GM18951 (cell line): ENCODE data around the gene TBC1D25.
A peak's percentile ranks its signal among the peaks of the same experiment; 100 is the strongest.
"Not testable (repeated sequence)": the region's sequence is repeated elsewhere in the genome, so short reads cannot be mapped to it uniquely, and the experiment has no call there.

Experiments
- POLR2A ChIP-seq: IDR thresholded peaks from 4 replicates; pipeline ENCODE4 v1.6.1; 2011; ENCODE audit warnings: mild to moderate bottlenecking; ENCODE audit not compliant: insufficient read length, insufficient read depth; ENCODE audit errors: extremely low read depth
- in situ Hi-C: fragments of 300-500 bp; cut with MboI; formaldehyde crosslinking; loops from one replicate; pipeline ENCODE4 v1.12.0; 2022; ENCODE audit warnings: low sequenced_read_pairs, mixed read lengths, inconsistent platforms; ENCODE audit not compliant: unreplicated experiment

TBC1D25 gene

GRCh38 chrX:48548871-48549270 is 9.4 kb downstream of the TBC1D25 start:
- TF ChIP-seq POLR2A = no peak
- in situ Hi-C loops = no loop called here

DNA sequence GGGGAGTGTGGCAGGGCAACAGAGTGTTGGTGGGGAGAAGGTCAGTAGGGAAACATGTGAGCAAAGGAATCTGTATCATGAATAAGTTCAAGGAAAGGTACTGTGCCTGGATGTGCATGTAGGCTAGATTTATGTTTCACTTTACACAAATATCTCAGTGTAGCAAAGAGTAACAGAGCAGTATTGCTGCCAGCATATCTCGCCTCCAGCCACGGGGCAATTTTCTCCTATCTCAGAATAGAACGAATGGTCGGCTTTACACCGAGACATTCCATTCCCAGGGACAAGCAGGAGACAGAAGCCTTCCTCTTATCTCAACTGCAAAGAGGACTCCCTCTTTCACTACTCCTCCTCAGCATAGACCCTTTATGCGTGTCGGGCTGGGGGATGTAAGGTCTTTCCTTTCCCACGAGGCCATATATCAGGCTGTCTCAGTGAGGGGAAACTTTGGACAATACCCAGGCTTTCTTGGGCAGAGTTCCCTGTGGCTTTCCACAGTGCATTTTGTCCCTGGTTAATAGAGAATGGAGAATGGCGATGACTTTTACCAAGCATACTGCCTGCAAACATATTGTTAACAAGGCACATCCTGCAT is 16.3 kb downstream of the TBC1D25 start:
- in situ Hi-C loops = not testable (repeated sequence)

DNA sequence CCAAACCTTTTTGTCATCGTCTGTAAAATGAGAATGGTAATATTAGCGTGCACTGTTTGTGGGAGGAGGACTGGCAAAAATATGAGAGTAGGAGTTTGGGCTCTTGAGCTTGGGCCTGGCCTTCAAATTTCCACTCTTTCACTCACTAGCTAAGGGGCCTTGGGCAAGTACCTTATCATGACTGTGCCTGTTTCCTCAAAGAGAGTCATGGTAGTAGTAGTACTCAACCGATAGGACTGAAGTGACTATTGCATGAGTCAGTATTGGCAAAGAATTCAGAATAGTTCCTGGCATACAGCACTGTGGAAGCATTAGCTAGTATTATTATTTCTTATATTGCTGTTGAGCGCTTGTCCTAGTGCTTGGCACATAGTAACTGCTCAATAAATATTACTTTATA is 18.8 kb downstream of the TBC1D25 start:
- in situ Hi-C loops = no loop called here
- no peak for TF ChIP-seq POLR2A

DNA sequence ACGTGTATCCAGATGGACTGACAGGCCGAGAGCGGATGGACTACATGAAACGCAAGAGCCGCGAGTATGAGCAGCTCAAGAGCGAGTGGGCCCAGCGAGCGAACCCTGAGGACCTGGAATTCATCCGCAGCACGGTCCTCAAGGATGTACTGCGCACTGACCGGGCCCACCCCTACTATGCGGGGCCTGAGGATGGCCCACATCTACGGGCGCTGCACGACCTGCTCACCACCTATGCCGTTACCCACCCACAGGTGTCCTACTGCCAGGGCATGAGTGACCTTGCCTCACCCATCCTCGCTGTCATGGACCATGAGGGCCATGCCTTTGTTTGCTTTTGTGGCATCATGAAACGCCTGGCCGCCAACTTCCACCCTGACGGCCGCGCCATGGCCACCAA is 20.1 kb downstream of the TBC1D25 start:
- in situ Hi-C loops = no loop called here
- no peak for TF ChIP-seq POLR2A

DNA sequence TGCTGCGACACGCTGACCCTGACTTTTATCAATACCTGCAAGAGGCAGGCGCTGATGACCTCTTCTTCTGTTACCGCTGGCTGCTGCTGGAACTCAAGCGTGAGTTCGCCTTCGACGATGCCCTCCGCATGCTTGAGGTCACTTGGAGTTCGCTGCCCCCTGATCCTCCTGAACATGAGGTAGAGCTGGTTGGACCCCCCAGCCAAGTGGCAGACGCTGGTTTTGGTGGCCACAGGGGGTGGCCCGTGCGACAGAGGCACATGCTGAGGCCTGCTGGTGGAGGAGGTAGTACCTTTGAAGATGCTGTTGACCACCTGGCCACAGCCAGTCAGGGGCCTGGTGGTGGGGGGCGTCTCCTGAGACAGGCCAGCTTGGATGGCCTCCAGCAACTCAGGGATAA is 20.5 kb downstream of the TBC1D25 start:
- in situ Hi-C loops = no loop called here
- no peak for TF ChIP-seq POLR2A

DNA sequence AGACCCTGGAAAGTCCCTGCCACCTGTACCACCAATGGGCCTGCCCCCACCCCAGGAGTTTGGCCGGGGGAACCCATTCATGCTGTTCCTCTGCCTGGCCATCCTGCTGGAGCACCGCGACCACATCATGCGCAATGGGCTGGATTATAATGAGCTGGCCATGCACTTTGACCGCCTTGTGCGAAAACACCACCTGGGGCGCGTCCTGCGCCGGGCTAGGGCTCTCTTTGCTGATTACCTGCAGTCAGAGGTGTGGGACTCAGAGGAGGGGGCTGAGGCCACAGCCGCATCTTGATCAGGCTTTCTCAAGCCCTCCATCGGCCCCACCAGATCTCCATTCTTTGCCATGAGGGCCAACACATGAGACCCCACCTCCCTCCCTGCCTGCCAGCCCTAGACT is 21.2 kb downstream of the TBC1D25 start:
- TF ChIP-seq POLR2A = no peak
- in situ Hi-C loops = no loop called here

DNA sequence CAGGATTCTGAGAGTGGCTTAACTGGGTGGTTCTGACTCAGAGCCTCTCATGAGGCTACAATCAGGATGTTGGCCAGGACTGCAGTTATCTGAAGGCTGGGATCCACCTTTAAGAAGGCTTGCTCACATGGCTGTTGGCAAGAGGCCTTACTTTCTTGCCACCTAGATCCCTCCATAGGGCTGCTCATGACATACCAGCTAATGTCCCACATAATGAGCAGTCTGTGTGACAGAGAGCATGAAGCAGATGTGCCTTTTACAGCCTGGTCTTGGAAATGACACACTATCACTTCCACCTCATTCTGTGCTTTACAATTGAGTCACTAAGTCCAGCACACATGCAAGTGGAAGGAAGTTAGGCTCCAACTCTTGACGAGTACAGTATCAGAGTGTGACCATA is 30.4 kb downstream of the TBC1D25 start:
- no peak for TF ChIP-seq POLR2A
- in situ Hi-C loops = no loop called here

GRCh38 chrX:48573690-48574269 is 34.3 kb downstream of the TBC1D25 start:
- in situ Hi-C loops = no loop called here
- TF ChIP-seq POLR2A = no peak

GRCh38 chrX:48574270-48575266 is 35.1 kb downstream of the TBC1D25 start, which contains the start of gene RBM3:
Gene RBM3, plus strand, starts transcription at chrX:48574484. Its CDS starts 697 bp downstream, at chrX:48575181.
- peak; percentile 78 for TF ChIP-seq POLR2A
- in situ Hi-C loops = no loop called here

- peak; percentile 7 for TF ChIP-seq POLR2A
- in situ Hi-C loops = no loop called here
Observed at GRCh38 chrX:48575642-48576041, 36.1 kb downstream of the TBC1D25 start.

DNA sequence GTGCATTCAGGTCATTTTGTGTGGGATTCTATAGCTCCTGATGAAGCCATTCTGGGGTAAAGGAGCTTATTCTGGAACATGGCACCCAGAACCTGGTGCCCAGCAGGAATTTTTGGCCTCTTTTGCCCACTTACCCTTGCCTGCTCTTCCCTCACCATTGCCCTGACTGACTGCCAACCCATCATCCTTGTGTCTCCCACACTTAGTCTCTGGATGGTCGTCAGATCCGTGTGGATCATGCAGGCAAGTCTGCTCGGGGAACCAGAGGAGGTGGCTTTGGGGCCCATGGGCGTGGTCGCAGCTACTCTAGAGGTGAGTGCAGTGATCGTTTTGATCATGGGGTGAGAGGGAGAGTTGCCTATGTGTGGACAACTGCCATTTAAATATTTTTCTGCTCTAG is 36.6 kb downstream of the TBC1D25 start:
- no peak for TF ChIP-seq POLR2A
- in situ Hi-C loops = no loop called here

DNA sequence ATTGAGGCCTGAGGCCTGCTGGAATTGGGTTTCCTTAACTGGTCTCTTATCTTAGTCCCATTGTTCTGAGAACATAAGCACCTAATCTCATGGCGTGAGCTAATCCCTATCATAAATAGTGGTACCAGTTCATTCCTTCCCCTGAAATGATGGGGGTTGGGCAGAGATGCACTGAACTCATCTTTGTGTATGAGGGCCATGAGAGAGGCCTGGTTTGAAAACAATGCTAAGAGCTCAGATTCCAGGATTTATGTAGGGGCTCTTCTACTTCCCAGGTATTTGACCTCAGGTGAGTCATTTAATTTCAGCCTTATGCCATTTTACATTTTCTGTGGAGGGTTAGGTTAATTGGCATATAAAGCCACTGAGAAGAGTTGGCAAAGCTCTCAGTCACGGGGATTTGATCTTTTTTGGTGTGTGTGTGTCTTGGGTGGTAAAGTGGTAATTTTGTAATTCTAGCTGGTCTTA is 39.2 kb downstream of the TBC1D25 start:
- no peak for TF ChIP-seq POLR2A
- in situ Hi-C loops = no loop called here

DNA sequence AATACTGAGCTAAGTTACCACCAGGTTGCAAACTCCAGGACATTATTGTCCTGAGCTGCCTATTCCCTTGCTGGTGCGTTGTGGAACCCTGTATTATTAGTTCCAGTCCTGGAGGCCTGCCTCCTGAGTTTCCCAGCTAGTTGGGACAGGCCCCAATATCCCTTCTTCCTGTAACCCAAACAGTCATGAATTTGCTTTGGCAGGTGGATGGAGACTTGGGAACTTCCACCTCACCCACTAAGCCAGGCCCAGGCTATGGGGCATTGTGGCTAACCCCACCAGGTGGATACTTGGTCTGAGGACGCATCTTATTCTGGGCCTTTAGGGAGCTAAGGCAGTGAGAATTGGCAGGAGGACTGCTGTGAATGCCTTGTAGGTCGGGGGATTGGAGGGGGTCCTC is 39.7 kb downstream of the TBC1D25 start:
- in situ Hi-C loops = no loop called here
- TF ChIP-seq POLR2A = no peak

DNA sequence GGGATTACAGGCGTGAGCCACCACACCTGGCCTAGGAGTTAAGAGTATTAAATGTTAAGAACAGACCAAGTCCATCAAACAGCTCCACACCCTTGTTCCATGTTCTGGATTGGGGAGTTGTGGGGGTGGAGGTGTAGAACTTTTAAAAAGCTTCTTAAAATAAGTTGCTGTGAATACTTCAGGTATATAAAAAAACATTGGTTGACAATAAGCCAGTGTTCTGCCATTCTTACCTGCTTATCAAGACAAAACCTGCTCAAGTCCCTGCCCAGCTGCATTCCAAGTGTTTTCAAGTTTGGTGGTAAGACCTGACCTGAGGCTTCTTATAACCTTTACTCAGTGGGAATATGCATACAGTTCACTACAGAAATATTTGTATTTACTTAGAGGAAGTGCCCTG is 41.1 kb downstream of the TBC1D25 start:
- TF ChIP-seq POLR2A = no peak
- in situ Hi-C loops = no loop called here

DNA sequence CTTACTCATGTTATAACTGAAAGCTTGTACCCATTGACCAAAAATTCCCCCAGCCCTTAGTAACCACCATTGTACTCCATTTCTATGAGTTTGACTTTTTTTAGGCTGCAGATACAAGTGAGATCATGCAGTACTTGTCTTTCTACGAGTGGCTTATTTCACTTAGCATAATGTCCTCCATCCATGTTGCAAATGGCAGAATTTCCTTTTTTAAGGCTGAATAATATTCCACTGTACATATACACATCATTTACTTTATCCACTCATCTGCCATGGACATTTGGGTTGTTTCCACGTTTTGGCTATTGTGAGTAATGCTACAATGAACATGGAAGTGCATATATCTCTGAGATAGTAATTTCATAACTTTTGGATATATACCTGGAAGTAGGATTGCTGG is 45.2 kb downstream of the TBC1D25 start:
- TF ChIP-seq POLR2A = no peak
- in situ Hi-C loops = no loop called here
